Fibroblast of peridontal ligament (primary cell): ENCODE measurements around the gene GMPR.

Source experiments
- DNase-seq: peaks from one replicate; pipeline ENCODE4 v3.0.0-alpha.2; 2010; ENCODE audit errors: extremely low read depth

GMPR gene

GRCh38 chr6:16238057-16238962, at the start of gene GMPR:
Gene GMPR (plus strand): TSS chr6:16238587. CDS start chr6:16238694, 107 bp downstream.
- DNase-seq = peak; percentile 39

GRCh38 chr6:16190214-16190613, 48.2 kb upstream of the GMPR start:
- DNase-seq = no peak

- no peak for DNase-seq
Observed at GRCh38 chr6:16196260-16196983, 42.0 kb upstream of the GMPR start.

- no peak for DNase-seq
Observed at GRCh38 chr6:16196984-16197546, 41.3 kb upstream of the GMPR start.

GRCh38 chr6:16198061-16198705, 40.2 kb upstream of the GMPR start:
- no peak for DNase-seq

- no peak for DNase-seq
Observed at GRCh38 chr6:16199804-16200203, 38.6 kb upstream of the GMPR start.

- DNase-seq = peak; percentile 41
Observed at GRCh38 chr6:16200321-16200883, 38.0 kb upstream of the GMPR start.

GRCh38 chr6:16201706-16202105, 36.7 kb upstream of the GMPR start:
- no peak for DNase-seq

- no peak for DNase-seq
Observed at GRCh38 chr6:16204653-16205376, 33.6 kb upstream of the GMPR start.

- DNase-seq = peak; percentile 98
Observed at GRCh38 chr6:16205377-16206144, 32.8 kb upstream of the GMPR start.

GRCh38 chr6:16206595-16207037, 31.8 kb upstream of the GMPR start:
- peak; percentile 92 for DNase-seq

GRCh38 chr6:16208989-16209388, 29.4 kb upstream of the GMPR start:
- DNase-seq = no peak

GRCh38 chr6:16209539-16209938, 28.8 kb upstream of the GMPR start:
- no peak for DNase-seq

GRCh38 chr6:16212276-16212675, 26.1 kb upstream of the GMPR start:
- DNase-seq = no peak

GRCh38 chr6:16216501-16217155, 21.8 kb upstream of the GMPR start:
- DNase-seq = no peak

GRCh38 chr6:16217156-16217721, 21.1 kb upstream of the GMPR start:
- DNase-seq = no peak

- DNase-seq = no peak
Observed at GRCh38 chr6:16222826-16223225, 15.6 kb upstream of the GMPR start.

- DNase-seq = no peak
Observed at GRCh38 chr6:16223362-16223761, 15.0 kb upstream of the GMPR start.

GRCh38 chr6:16224409-16224808, 14.0 kb upstream of the GMPR start:
- no peak for DNase-seq
